GM23248 (cell line): Measurements from ENCODE around the gene UGT1A4. TPM values are rescaled to one million over a fixed set of nuclear protein-coding genes. Genes with fewer than 3 reads are reported as not detected.

Experiments
- DNase-seq: peaks from one replicate; pipeline ENCODE4 v3.0.0-alpha.2; 2015
- H2AFZ ChIP-seq: fragments of 200-600 bp; sonication (generic); 2 replicates; pipeline ENCODE4 v1.6.1; 2016; ENCODE audit warnings: antibody characterized with exemption
- H3F3A ChIP-seq: fragments of 200-600 bp; sonication (generic); 2 replicates; pipeline ENCODE4 v1.6.1; 2016; ENCODE audit warnings: mild to moderate bottlenecking, antibody characterized with exemption, mixed run types; ENCODE audit not compliant: insufficient read depth
- H3K27ac ChIP-seq: fragments of 200-600 bp; sonication (generic); 2 replicates; pipeline ENCODE4 v1.5.1; 2016; ENCODE audit warnings: mild to moderate bottlenecking
- H3K27me3 ChIP-seq: fragments of 200-600 bp; sonication (generic); replicated peaks from 2 replicates; pipeline ENCODE4 v1.6.1; 2016; ENCODE audit warnings: mild to moderate bottlenecking; ENCODE audit not compliant: insufficient read depth
- H3K36me3 ChIP-seq: fragments of 200-600 bp; sonication (generic); 2 replicates; pipeline ENCODE4 v1.6.1; 2016; ENCODE audit warnings: low read depth, mild to moderate bottlenecking
- H3K4me1 ChIP-seq: fragments of 200-600 bp; sonication (generic); 2 replicates; pipeline ENCODE4 v1.6.1; 2016; ENCODE audit warnings: mild to moderate bottlenecking; ENCODE audit not compliant: insufficient read depth
- H3K4me2 ChIP-seq: fragments of 200-600 bp; sonication (generic); one replicate; pipeline ENCODE4 v1.6.1; 2016; ENCODE audit warnings: mild to moderate bottlenecking; ENCODE audit not compliant: unreplicated experiment
- H3K4me3 ChIP-seq: fragments of 200-600 bp; sonication (generic); 2 replicates; pipeline ENCODE4 v1.5.1; 2016; ENCODE audit warnings: mild to moderate bottlenecking
- H3K79me2 ChIP-seq: fragments of 200-600 bp; sonication (generic); 2 replicates; pipeline ENCODE4 v1.6.1; 2016; ENCODE audit warnings: mild to moderate bottlenecking; ENCODE audit not compliant: insufficient read depth
- H3K9ac ChIP-seq: fragments of 200-600 bp; sonication (generic); 2 replicates; pipeline ENCODE4 v1.6.1; 2016; ENCODE audit warnings: mild to moderate bottlenecking
- H3K9me2 ChIP-seq: fragments of 200-600 bp; sonication (generic); 2 replicates; pipeline ENCODE4 v1.6.1; 2016; ENCODE audit warnings: mixed run types, mild to moderate bottlenecking, moderate library complexity; ENCODE audit not compliant: insufficient read depth
- H3K9me3 ChIP-seq: fragments of 200-600 bp; sonication (generic); one replicate; pipeline ENCODE4 v1.6.1; 2017; ENCODE audit warnings: low read depth
- H4K20me1 ChIP-seq: fragments of 200-600 bp; sonication (generic); 2 replicates; pipeline ENCODE4 v1.6.0; 2016; ENCODE audit not compliant: insufficient read depth
- EZH2 ChIP-seq: fragments of 200-600 bp; sonication (generic); IDR thresholded peaks from 2 replicates; pipeline ENCODE4 v1.6.1; 2018; ENCODE audit warnings: antibody characterized with exemption, mild to moderate bottlenecking; ENCODE audit not compliant: insufficient read depth, poor library complexity, severe bottlenecking
- EZH2phosphoT487 ChIP-seq: fragments of 200-600 bp; sonication (generic); IDR thresholded peaks from 2 replicates; pipeline ENCODE4 v1.6.1; 2018; ENCODE audit warnings: antibody characterized with exemption, moderate library complexity, mild to moderate bottlenecking, low read depth; ENCODE audit not compliant: insufficient read depth
- whole genome bisulfite sequencing, 2 experiments: methylation state at CpG; one replicate each; pipeline ENCODE4 v1.1.6; 2015 to 2017; ENCODE audit warnings: low lambda C conversion rate in 2 of 2, low coverage in 1 of 2; ENCODE audit errors: missing lambda C conversion rate in 2 of 2; 5-methylcytosine and 5-hydroxymethylcytosine counted together
- in situ Hi-C: fragments of 300-500 bp; cut with MboI; formaldehyde crosslinking; loops from 2 replicates; pipeline ENCODE4 v1.15.0; 2020
- polyA plus RNA-seq: library from polyadenylated mRNA; unstranded; fragments of >200 nt; fragmentation: Nextera tagmentation; extraction: Ambion mirVana; gene quantifications from 2 replicates; pipeline ENCODE4 v1.2.1, GENCODE V29; 2016
- total RNA-seq: library from RNA; depleted of rRNA; stranded (reverse); fragments of >200 nt; shearing (Covaris generic); gene quantifications from 2 replicates; pipeline ENCODE4 v1.2.3, GENCODE V29; 2014

The UGT1A4 gene
- total and polyA plus RNA-seq, 2 experiments from 2014 or later: not detected

GRCh38 chr2:233681521-233682099 lies 36.9 kb upstream of the UGT1A4 start, which contains the start of gene UGT1A7:
Gene UGT1A7, plus strand, starts transcription at chr2:233681901. Its CDS starts 37 bp downstream, at chr2:233681938.
- Histone ChIP-seq H3K79me2 (no peaks in the 10 kb centered on the region), H3K27me3 (no peaks in the 10 kb centered on the region), H3F3A (no peaks in the 10 kb centered on the region), H3K4me2 (no peak within 1 kb of the TSS), H3K4me3 (no peak within 1 kb of the TSS), H3K9ac (no peak within 1 kb of the TSS), H3K9me3 (no peaks in the 10 kb centered on the region), H3K27ac (no peak within 1 kb of the TSS), H2AFZ (no peak within 1 kb of the TSS), H3K36me3 (no peaks in the 10 kb centered on the region), H3K4me1 (no peaks in the 10 kb centered on the region), H3K9me2 (no peaks in the 10 kb centered on the region), H4K20me1 (no peaks in the 10 kb centered on the region)
- WGBS, 2 experiments: 25 to 27% methylated on average over 5 of the region's 5 CpGs
- in situ Hi-C loops: no loop called here
- no peak for DNase-seq
- TF ChIP-seq EZH2 (no peak), EZH2phosphoT487 (no peak)

GRCh38 chr2:233684640-233685039 lies 33.9 kb upstream of the UGT1A4 start:
- H3K9me2 ChIP-seq: no peaks in the 10 kb centered on the region
- H3F3A ChIP-seq: no peaks in the 10 kb centered on the region
- no peaks in the 10 kb centered on the region for H3K36me3 ChIP-seq
- H3K27me3 ChIP-seq: no peaks in the 10 kb centered on the region
- in situ Hi-C loops: no loop called here
- no peaks in the 10 kb centered on the region for H3K79me2 ChIP-seq
- no peak for DNase-seq
- no peaks in the 10 kb centered on the region for H3K4me1 ChIP-seq
- H3K4me2 ChIP-seq: no peak overlapping the region
- WGBS, 2 experiments: 14 to 20% methylated on average over 1 of the region's 1 CpG
- no peak overlapping the region for H3K4me3 ChIP-seq
- no peak overlapping the region for H3K27ac ChIP-seq
- TF ChIP-seq EZH2phosphoT487: no peak
- no peak for TF ChIP-seq EZH2
- no peak overlapping the region for H3K9ac ChIP-seq
- H3K9me3 ChIP-seq: no peaks in the 10 kb centered on the region
- no peaks in the 10 kb centered on the region for H4K20me1 ChIP-seq
- no peak overlapping the region for H2AFZ ChIP-seq

- H2AFZ ChIP-seq: no peak overlapping the region
- H3K27me3 ChIP-seq: 0 out of 2 replicates have a peak, but pooled peaks cover 7% of the 10 kb centered on the region
- no peaks in the 10 kb centered on the region for H3K9me3 ChIP-seq
- 49 to 50% methylated on average over 5 of the region's 5 CpGs for WGBS, 2 experiments
- H3K9ac ChIP-seq: no peak overlapping the region
- H3K4me2 ChIP-seq: no peak overlapping the region
- no peak overlapping the region for H3K4me3 ChIP-seq
- H3K27ac ChIP-seq: no peak overlapping the region
- H3K36me3 ChIP-seq: no peaks in the 10 kb centered on the region
- no peak for TF ChIP-seq EZH2phosphoT487
- no peak for TF ChIP-seq EZH2
- H3K9me2 ChIP-seq: no peaks in the 10 kb centered on the region
- H3K79me2 ChIP-seq: no peaks in the 10 kb centered on the region
- H4K20me1 ChIP-seq: no peaks in the 10 kb centered on the region
- DNase-seq: no peak
- no peaks in the 10 kb centered on the region for H3K4me1 ChIP-seq
- no peaks in the 10 kb centered on the region for H3F3A ChIP-seq
- in situ Hi-C loops: no loop called here
These were observed 31.6 kb upstream of the UGT1A4 start for GRCh38 chr2:233686928-233687327.

GRCh38 chr2:233688341-233688740 lies 30.2 kb upstream of the UGT1A4 start:
- no peaks in the 10 kb centered on the region for H3K36me3 ChIP-seq
- H3K4me3 ChIP-seq: no peak overlapping the region
- no peak for DNase-seq
- no peaks in the 10 kb centered on the region for H3K9me3 ChIP-seq
- no peaks in the 10 kb centered on the region for H3K9me2 ChIP-seq
- no peaks in the 10 kb centered on the region for H3K79me2 ChIP-seq
- H3K27me3 ChIP-seq: peaks cover 19% of the 10 kb centered on the region
- H3F3A ChIP-seq: no peaks in the 10 kb centered on the region
- no peaks in the 10 kb centered on the region for H4K20me1 ChIP-seq
- 13 to 15% methylated on average over 5 of the region's 5 CpGs for WGBS, 2 experiments
- H3K27ac ChIP-seq: no peak overlapping the region
- no peak overlapping the region for H2AFZ ChIP-seq
- no peaks in the 10 kb centered on the region for H3K4me1 ChIP-seq
- H3K9ac ChIP-seq: no peak overlapping the region
- H3K4me2 ChIP-seq: no peak overlapping the region
- TF ChIP-seq EZH2 (no peak), EZH2phosphoT487 (no peak)
- in situ Hi-C loops: no loop called here

- DNase-seq: no peak
- Histone ChIP-seq H3K79me2 (no peaks in the 10 kb centered on the region), H3K4me2 (no peak overlapping the region), H3K9me3 (no peaks in the 10 kb centered on the region), H3K27me3 (peaks cover 19% of the 10 kb centered on the region), H4K20me1 (no peaks in the 10 kb centered on the region), H2AFZ (no peak overlapping the region), H3K9me2 (no peaks in the 10 kb centered on the region), H3K4me1 (no peaks in the 10 kb centered on the region), H3F3A (no peaks in the 10 kb centered on the region), H3K36me3 (no peaks in the 10 kb centered on the region), H3K9ac (no peak overlapping the region), H3K4me3 (no peak overlapping the region), H3K27ac (no peak overlapping the region)
- no peak for TF ChIP-seq EZH2
- TF ChIP-seq EZH2phosphoT487: no peak
- in situ Hi-C loops: no loop called here
These were observed 29.5 kb upstream of the UGT1A4 start for GRCh38 chr2:233689031-233689430.
